ENCODE results near the gene SYNDIG1. TPM values are rescaled to one million over a fixed set of nuclear protein-coding genes. Genes with fewer than 3 reads are reported as not detected.

Gene SYNDIG1
- total and polyA plus RNA-seq, 2 donors (not counting 1 experiment from before 2014, with no cell fraction given): not detected

DNA sequence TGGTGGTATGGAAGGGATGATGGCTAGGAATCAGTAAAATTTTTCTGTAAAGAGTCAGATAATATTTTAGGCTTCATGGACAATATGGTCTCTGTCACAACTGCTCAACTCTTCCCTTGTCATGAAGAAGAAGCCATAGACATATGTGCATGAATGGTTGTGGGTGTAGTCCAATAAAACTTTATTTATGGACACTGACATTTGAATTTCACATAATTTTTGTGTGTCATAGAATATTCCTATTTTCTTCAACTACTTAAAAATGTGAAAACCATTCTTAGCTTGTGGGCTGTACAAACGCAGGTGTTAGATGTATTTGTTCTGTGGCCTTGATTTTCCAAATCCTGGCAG is 59.9 kb downstream of the SYNDIG1 start:
- no peaks in the 10 kb centered on the region for H3K36me3 ChIP-seq (replicated peaks in 1 of 2; ENCODE audit: control extremely low read depth in 1 of 2, control insufficient read depth in 1 of 2, extremely low read depth in 1 of 2, insufficient read depth in 2 of 2, low read length in 1 of 2)
- ATAC-seq (ENCODE audit: low read depth) (no peak), DNase-seq (no peak)
- 100% methylated on average over 1 of the region's 1 CpG for WGBS (ENCODE audit: insufficient coverage)
- H4K20me1 ChIP-seq (ENCODE audit: control insufficient read depth, insufficient read depth, low read length, poor library complexity, severe bottlenecking): no peaks in the 10 kb centered on the region
- Mint-ChIP-seq H3K4me3 (no peak overlapping the region), H3K9me3 (ENCODE audit: insufficient read depth) (peaks cover 6% of the 10 kb centered on the region), H3K27me3 (no peaks in the 10 kb centered on the region), H3K27ac (no peak overlapping the region), H3K4me1 (no peaks in the 10 kb centered on the region)
- TF ChIP-seq EZH2 (IDR thresholded peaks at IDR 0.05; ENCODE audit: borderline replicate concordance, insufficient read depth, low read depth, low read length, poor library complexity, severe bottlenecking): no peak
- TF ChIP-seq, protein P1, sequence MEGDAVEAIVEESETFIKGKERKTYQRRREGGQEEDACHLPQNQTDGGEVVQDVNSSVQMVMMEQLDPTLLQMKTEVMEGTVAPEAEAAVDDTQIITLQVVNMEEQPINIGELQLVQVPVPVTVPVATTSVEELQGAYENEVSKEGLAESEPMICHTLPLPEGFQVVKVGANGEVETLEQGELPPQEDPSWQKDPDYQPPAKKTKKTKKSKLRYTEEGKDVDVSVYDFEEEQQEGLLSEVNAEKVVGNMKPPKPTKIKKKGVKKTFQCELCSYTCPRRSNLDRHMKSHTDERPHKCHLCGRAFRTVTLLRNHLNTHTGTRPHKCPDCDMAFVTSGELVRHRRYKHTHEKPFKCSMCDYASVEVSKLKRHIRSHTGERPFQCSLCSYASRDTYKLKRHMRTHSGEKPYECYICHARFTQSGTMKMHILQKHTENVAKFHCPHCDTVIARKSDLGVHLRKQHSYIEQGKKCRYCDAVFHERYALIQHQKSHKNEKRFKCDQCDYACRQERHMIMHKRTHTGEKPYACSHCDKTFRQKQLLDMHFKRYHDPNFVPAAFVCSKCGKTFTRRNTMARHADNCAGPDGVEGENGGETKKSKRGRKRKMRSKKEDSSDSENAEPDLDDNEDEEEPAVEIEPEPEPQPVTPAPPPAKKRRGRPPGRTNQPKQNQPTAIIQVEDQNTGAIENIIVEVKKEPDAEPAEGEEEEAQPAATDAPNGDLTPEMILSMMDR (IDR thresholded peaks at IDR 0.05): no peak
- H3K4me1 ChIP-seq (ENCODE audit: control insufficient read depth in 2 of 2, insufficient read depth in 2 of 2, low read length in 2 of 2): no peaks in the 10 kb centered on the region
- no peak overlapping the region for H3K27ac ChIP-seq (ENCODE audit: low read length in 2 of 2)
- H3K9ac ChIP-seq (ENCODE audit: low read length): no peak overlapping the region
- H3K9me3 ChIP-seq (ENCODE audit: control extremely low read depth in 1 of 3, control insufficient read depth in 2 of 3, insufficient read depth in 1 of 3, low read length in 2 of 3): peaks cover 0 to 9% (median 0%) of the 10 kb centered on the region in 3 donors
- POLR2A ChIA-PET: no interaction called here
- H2AFZ ChIP-seq (ENCODE audit: insufficient read depth, low read depth, low read length, poor library complexity, severe bottlenecking): no peak overlapping the region
- intact Hi-C loops (cut with micrococcal nuclease): no loop called here
- H3K27me3 ChIP-seq (replicated peaks in 1 of 4; ENCODE audit: control extremely low read depth in 1 of 4, control insufficient read depth in 3 of 4, insufficient read depth in 4 of 4, low read length in 3 of 4): no peaks in the 10 kb centered on the region
- CTCF ChIA-PET: no interaction called here
- H3K4me3 ChIP-seq (ENCODE audit: control extremely low read depth in 1 of 5, extremely low read depth in 1 of 5, insufficient read depth in 1 of 5, low read depth in 2 of 5, low read length in 4 of 5): no peak overlapping the region
- no peaks in the 10 kb centered on the region for H3K79me2 ChIP-seq (ENCODE audit: control insufficient read depth, insufficient read depth, low read length)
- no peak overlapping the region for H3K4me2 ChIP-seq (replicated peaks; ENCODE audit: low read depth, low read length, poor library complexity, severe bottlenecking)

DNA sequence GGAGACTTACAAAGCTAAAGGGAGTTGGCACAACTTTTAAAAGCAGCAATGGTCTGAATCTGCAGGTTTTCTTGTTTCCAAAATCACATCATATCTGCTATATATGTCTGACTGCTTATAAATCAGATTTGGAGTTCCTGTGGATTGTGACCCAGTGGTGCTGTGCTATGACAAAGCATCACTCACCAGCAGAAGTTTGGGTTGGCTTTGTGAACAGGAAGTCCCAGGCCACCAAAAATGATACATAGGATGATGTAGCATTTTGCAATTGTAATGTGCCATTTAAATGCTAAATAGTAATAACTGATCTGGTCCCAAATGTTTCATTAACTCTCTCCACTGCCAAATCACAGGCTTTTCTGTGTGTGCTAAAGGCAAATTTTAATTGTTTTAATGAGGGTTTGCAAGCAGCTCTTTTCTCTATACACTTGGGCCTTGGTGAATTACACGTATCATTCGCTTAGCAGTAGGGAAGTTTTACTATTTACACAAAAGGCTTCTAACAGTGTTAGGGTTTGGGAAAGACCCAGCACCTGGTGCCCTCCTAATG is 60.8 kb downstream of the SYNDIG1 start:
- H3K4me3 Mint-ChIP-seq: no peak overlapping the region
- Histone ChIP-seq H3K79me2 (ENCODE audit: control insufficient read depth, insufficient read depth, low read length) (no peaks in the 10 kb centered on the region), H3K4me3 (ENCODE audit: control extremely low read depth in 1 of 5, extremely low read depth in 1 of 5, insufficient read depth in 1 of 5, low read depth in 2 of 5, low read length in 4 of 5) (no peak overlapping the region), H3K27me3 (replicated peaks in 1 of 4; ENCODE audit: control extremely low read depth in 1 of 4, control insufficient read depth in 3 of 4, insufficient read depth in 4 of 4, low read length in 3 of 4) (no peaks in the 10 kb centered on the region), H3K27ac (ENCODE audit: low read length in 2 of 2) (no peak overlapping the region), H3K9me3 (ENCODE audit: control extremely low read depth in 1 of 3, control insufficient read depth in 2 of 3, insufficient read depth in 1 of 3, low read length in 2 of 3) (peaks cover 0 to 9% (median 0%) of the 10 kb centered on the region in 3 donors), H2AFZ (ENCODE audit: insufficient read depth, low read depth, low read length, poor library complexity, severe bottlenecking) (no peak overlapping the region), H3K36me3 (replicated peaks in 1 of 2; ENCODE audit: control extremely low read depth in 1 of 2, control insufficient read depth in 1 of 2, extremely low read depth in 1 of 2, insufficient read depth in 2 of 2, low read length in 1 of 2) (no peaks in the 10 kb centered on the region), H3K9ac (ENCODE audit: low read length) (no peak overlapping the region), H4K20me1 (ENCODE audit: control insufficient read depth, insufficient read depth, low read length, poor library complexity, severe bottlenecking) (no peaks in the 10 kb centered on the region), H3K4me2 (replicated peaks; ENCODE audit: low read depth, low read length, poor library complexity, severe bottlenecking) (no peak overlapping the region), H3K4me1 (ENCODE audit: control insufficient read depth in 2 of 2, insufficient read depth in 2 of 2, low read length in 2 of 2) (no peaks in the 10 kb centered on the region)
- no peak for ATAC-seq (ENCODE audit: low read depth)
- H3K9me3 Mint-ChIP-seq (ENCODE audit: insufficient read depth): peaks cover 6% of the 10 kb centered on the region
- intact Hi-C loops (cut with micrococcal nuclease): no loop called here
- DNase-seq: no peak
- TF ChIP-seq, protein P1 (IDR thresholded peaks at IDR 0.05): no peak
- TF ChIP-seq EZH2 (IDR thresholded peaks at IDR 0.05; ENCODE audit: borderline replicate concordance, insufficient read depth, low read depth, low read length, poor library complexity, severe bottlenecking): no peak
- H3K4me1 Mint-ChIP-seq: no peaks in the 10 kb centered on the region
- ChIA-PET CTCF (no interaction called here), POLR2A (no interaction called here)
- no CpG with 5 or more reads among the region's 2 CpGs for WGBS (ENCODE audit: insufficient coverage)
- H3K27me3 Mint-ChIP-seq: no peaks in the 10 kb centered on the region
- H3K27ac Mint-ChIP-seq: no peak overlapping the region
